A673 (cell line): Measurements from ENCODE around the gene LRRC38.

ENCODE experiments used
- CTCF ChIP-seq: fragments of 300-800, 200-600 bp; sonication (generic); conservative IDR thresholded peaks from 2 replicates; pipeline ENCODE4 v1.5.1; 2017; ENCODE audit warnings: low read depth, mild to moderate bottlenecking, antibody characterized with exemption, low read length, moderate library complexity, mixed read lengths
- EZH2 ChIP-seq: fragments of 200-600 bp; sonication (generic); IDR thresholded peaks from 2 replicates; pipeline ENCODE4 v1.6.1; 2017; ENCODE audit warnings: borderline replicate concordance, low read depth, mild to moderate bottlenecking, mixed read lengths, antibody characterized with exemption, low read length; ENCODE audit not compliant: poor library complexity, severe bottlenecking

DNA sequence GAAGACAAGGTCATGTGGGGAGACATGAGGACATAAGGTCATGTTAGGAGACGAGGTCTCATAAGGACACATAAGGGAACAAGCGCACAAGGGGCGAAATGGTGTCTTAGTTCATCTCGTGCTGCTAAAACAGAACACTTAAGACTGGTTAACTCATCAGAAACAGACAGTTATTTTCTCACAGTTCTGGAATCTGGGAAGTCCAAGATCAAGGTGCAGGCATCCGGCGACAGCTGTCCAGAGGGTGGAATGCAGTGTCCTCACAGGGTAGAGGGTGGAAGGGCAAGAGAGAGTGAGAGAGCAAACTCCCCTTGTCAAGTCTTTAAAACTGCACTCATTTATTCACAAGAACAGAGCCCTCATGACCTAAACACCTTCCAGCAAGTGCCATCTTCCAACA lies 35.2 kb upstream of the LRRC38 start:
- TF ChIP-seq CTCF, result no peak
- no peak for TF ChIP-seq EZH2
